Osteoblast (primary cell): ENCODE data around the gene MGMT. TPM values are rescaled to one million over a fixed set of nuclear protein-coding genes. Genes with fewer than 3 reads are reported as not detected.
"Not testable (repeated sequence)": the region's sequence is repeated elsewhere in the genome, so short reads cannot be mapped to it uniquely, and the experiment has no call there.

ENCODE experiments used
- DNase-seq: peaks from one replicate; pipeline ENCODE4 v3.0.0; 2011; ENCODE audit warnings: low spot score, mixed read lengths; ENCODE audit not compliant: insufficient read length; ENCODE audit errors: missing footprints
- H2AFZ ChIP-seq: 2 replicates; pipeline ENCODE4 v1.6.0; 2011; ENCODE audit warnings: mild to moderate bottlenecking, low read length
- H3K27ac ChIP-seq: 2 replicates; pipeline ENCODE4 v1.5.1; 2011; ENCODE audit warnings: mild to moderate bottlenecking, low read depth, low read length, moderate library complexity
- H3K27me3 ChIP-seq: 2 replicates; pipeline ENCODE4 v1.6.0; 2012; ENCODE audit warnings: mild to moderate bottlenecking, control low read depth, inconsistent platforms, low read length, moderate library complexity; ENCODE audit not compliant: insufficient read depth
- H3K36me3 ChIP-seq: 2 replicates; pipeline ENCODE4 v1.5.1; 2011; ENCODE audit warnings: mild to moderate bottlenecking, low read length, control low read depth, moderate library complexity; ENCODE audit not compliant: insufficient read depth
- H3K4me1 ChIP-seq: 2 replicates; pipeline ENCODE4 v1.5.1; 2011; ENCODE audit warnings: mild to moderate bottlenecking, low read length, control low read depth, moderate library complexity; ENCODE audit not compliant: insufficient read depth
- H3K4me2 ChIP-seq: 2 replicates; pipeline ENCODE4 v1.6.0; 2011; ENCODE audit warnings: mild to moderate bottlenecking, low read length; ENCODE audit not compliant: insufficient read depth
- H3K4me3 ChIP-seq: fragments of 200-600 bp; sonication (generic); 3 replicates; pipeline ENCODE4 v1.5.1; 2012; ENCODE audit warnings: mild to moderate bottlenecking, low read length, inconsistent platforms; ENCODE audit not compliant: insufficient read depth
- H3K79me2 ChIP-seq: 2 replicates; pipeline ENCODE4 v1.6.0; 2012; ENCODE audit warnings: mild to moderate bottlenecking, low read length, control low read depth, inconsistent platforms; ENCODE audit not compliant: insufficient read depth
- H3K9me3 ChIP-seq: 2 replicates; pipeline ENCODE4 v1.5.1; 2011; ENCODE audit warnings: low read depth, low read length, control low read depth
- H4K20me1 ChIP-seq: 2 replicates; pipeline ENCODE4 v1.6.0; 2012; ENCODE audit warnings: mild to moderate bottlenecking, low read length, control low read depth; ENCODE audit not compliant: insufficient read depth
- CTCF ChIP-seq: IDR thresholded peaks from 2 replicates; pipeline ENCODE4 v1.5.1; 2011; ENCODE audit warnings: mild to moderate bottlenecking, low read depth, low read length, moderate library complexity; ENCODE audit errors: extremely low read depth
- total RNA-seq: library from RNA; depleted of rRNA; stranded (reverse); fragments of >200 nt; gene quantifications from 2 replicates; pipeline ENCODE4 v1.2.3, GENCODE V29; 2012

MGMT gene
- total RNA-seq, 1 donor: 21.0 TPM

DNA sequence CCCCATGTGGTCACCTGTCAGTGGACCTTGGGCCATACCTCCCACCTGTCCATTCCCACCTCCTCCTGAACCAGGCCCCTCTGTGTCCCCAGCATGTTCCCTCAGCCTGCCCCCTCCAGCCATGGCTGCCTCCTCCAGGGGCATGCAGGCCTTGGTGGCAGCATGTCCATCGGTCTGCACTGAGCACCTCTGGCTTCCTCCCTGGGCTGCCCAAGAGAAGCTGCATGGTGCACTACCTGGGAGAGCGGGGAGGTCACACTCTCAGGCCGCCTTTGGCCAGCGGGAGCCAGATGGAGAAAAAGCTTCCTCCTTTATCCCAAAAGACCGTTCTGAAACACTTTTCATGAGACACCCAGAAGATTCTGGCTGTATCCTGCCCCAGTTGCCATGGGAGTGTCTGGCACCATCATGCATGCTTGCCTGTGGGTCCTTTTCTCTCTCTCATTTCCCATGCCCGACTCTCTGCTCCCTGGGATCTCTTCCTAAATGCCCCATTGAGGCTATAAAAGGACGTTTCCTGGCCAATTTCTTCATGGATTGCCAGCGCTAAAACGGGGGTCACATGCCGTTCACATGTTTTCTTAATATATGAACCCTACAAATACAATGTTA, 45.5 kb upstream of the MGMT start:
- no peak overlapping the region for H2AFZ ChIP-seq
- no peaks in the 10 kb centered on the region for H3K27me3 ChIP-seq
- no peaks in the 10 kb centered on the region for H4K20me1 ChIP-seq
- H3K4me2 ChIP-seq: no peak overlapping the region
- no peaks in the 10 kb centered on the region for H3K79me2 ChIP-seq
- no peaks in the 10 kb centered on the region for H3K36me3 ChIP-seq
- H3K9me3 ChIP-seq: no peaks in the 10 kb centered on the region
- TF ChIP-seq CTCF: no peak
- H3K4me1 ChIP-seq: no peaks in the 10 kb centered on the region
- no peak overlapping the region for H3K4me3 ChIP-seq
- no peak for DNase-seq
- H3K27ac ChIP-seq: no peak overlapping the region

- no peak overlapping the region for H2AFZ ChIP-seq
- H3K4me1 ChIP-seq: no peaks in the 10 kb centered on the region
- no peak overlapping the region for H3K27ac ChIP-seq
- TF ChIP-seq CTCF: no peak
- no peak overlapping the region for H3K4me3 ChIP-seq
- no peaks in the 10 kb centered on the region for H4K20me1 ChIP-seq
- H3K79me2 ChIP-seq: no peaks in the 10 kb centered on the region
- H3K36me3 ChIP-seq: no peaks in the 10 kb centered on the region
- H3K27me3 ChIP-seq: no peaks in the 10 kb centered on the region
- no peaks in the 10 kb centered on the region for H3K9me3 ChIP-seq
- no peak for DNase-seq
- no peak overlapping the region for H3K4me2 ChIP-seq
These were observed 42.1 kb upstream of the MGMT start for GRCh38 chr10:129424978-129425377.

- no peak overlapping the region for H3K4me3 ChIP-seq
- TF ChIP-seq CTCF: no peak
- no peaks in the 10 kb centered on the region for H3K9me3 ChIP-seq
- H3K4me1 ChIP-seq: no peaks in the 10 kb centered on the region
- no peaks in the 10 kb centered on the region for H3K79me2 ChIP-seq
- H4K20me1 ChIP-seq: no peaks in the 10 kb centered on the region
- no peak overlapping the region for H3K4me2 ChIP-seq
- H3K27me3 ChIP-seq: no peaks in the 10 kb centered on the region
- H2AFZ ChIP-seq: no peak overlapping the region
- no peak overlapping the region for H3K27ac ChIP-seq
- H3K36me3 ChIP-seq: no peaks in the 10 kb centered on the region
- DNase-seq: no peak
These were observed 40.4 kb upstream of the MGMT start for GRCh38 chr10:129426606-129427005.

GRCh38 chr10:129433266-129433665, 33.8 kb upstream of the MGMT start:
- DNase-seq: no peak
- Histone ChIP-seq H3K27ac (no peak overlapping the region), H3K27me3 (no peaks in the 10 kb centered on the region), H3K4me2 (no peak overlapping the region), H2AFZ (no peak overlapping the region), H3K79me2 (no peaks in the 10 kb centered on the region), H4K20me1 (no peaks in the 10 kb centered on the region), H3K36me3 (no peaks in the 10 kb centered on the region), H3K9me3 (no peaks in the 10 kb centered on the region), H3K4me1 (no peaks in the 10 kb centered on the region), H3K4me3 (no peak overlapping the region)
- TF ChIP-seq CTCF: no peak

DNA sequence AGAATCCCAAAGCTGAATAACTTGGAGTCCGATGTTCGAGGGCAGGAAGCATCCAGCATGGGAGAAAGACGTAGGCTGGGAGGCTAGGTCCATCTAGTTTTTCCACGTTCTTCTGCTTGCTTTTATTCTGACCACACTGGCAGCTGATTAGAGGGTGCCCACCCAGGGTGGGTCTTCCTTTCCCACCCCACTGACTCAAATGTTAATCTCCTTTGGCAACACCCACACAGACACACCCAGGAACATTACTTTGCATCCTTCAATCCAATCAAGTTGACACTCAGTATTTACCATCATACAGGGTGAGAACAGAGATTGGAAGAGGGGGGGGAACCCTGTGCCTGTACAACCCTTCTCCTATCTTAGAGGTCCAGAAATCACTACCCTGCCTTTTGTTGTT, 31.3 kb upstream of the MGMT start:
- not testable (repeated sequence) for H3K4me3 ChIP-seq, H4K20me1 ChIP-seq, H3K27me3 ChIP-seq, H3K4me2 ChIP-seq, H3K4me1 ChIP-seq, H3K27ac ChIP-seq, H3K36me3 ChIP-seq, H3K79me2 ChIP-seq, H3K9me3 ChIP-seq, DNase-seq, H2AFZ ChIP-seq
